SU-DHL-6 (cell line): ENCODE measurements around the gene PGM2.

Experiments used
- H2AFZ ChIP-seq: fragments of 200-600 bp; sonication (generic); 2 replicates; pipeline ENCODE4 v1.6.1; 2014; ENCODE audit warnings: low read depth, mild to moderate bottlenecking, moderate library complexity, mixed read lengths, antibody characterized with exemption, low read length; ENCODE audit not compliant: severe bottlenecking
- H3F3A ChIP-seq: fragments of 200-600 bp; shearing (Covaris generic); 2 replicates; pipeline ENCODE4 v1.6.0; 2016; ENCODE audit warnings: antibody characterized with exemption, mild to moderate bottlenecking; ENCODE audit not compliant: insufficient read depth
- H3K27ac ChIP-seq: fragments of 200-600 bp; sonication (generic); 2 replicates; pipeline ENCODE4 v1.5.1; 2016; ENCODE audit warnings: low read depth, mild to moderate bottlenecking, low read length, moderate library complexity, mixed read lengths
- H3K27me3 ChIP-seq: fragments of 200-600 bp; sonication (generic), shearing (Covaris generic); 2 replicates; pipeline ENCODE4 v1.6.0; 2014; ENCODE audit warnings: mild to moderate bottlenecking, low read length
- H3K36me3 ChIP-seq: fragments of 200-600 bp; sonication (generic); 2 replicates; pipeline ENCODE4 v1.6.1; 2014; ENCODE audit warnings: mild to moderate bottlenecking, low read length, mixed read lengths
- H3K4me2 ChIP-seq: fragments of 300-600, 200-600 bp; shearing (Covaris generic), sonication (generic); 2 replicates; pipeline ENCODE4 v1.6.0; 2014; ENCODE audit warnings: low read length, low read depth, mild to moderate bottlenecking; ENCODE audit not compliant: poor library complexity, severe bottlenecking
- H3K4me3 ChIP-seq: fragments of 200-600 bp; sonication (generic); 2 replicates; pipeline ENCODE4 v1.5.1; 2014; ENCODE audit warnings: antibody characterized with exemption, low read length, mild to moderate bottlenecking, mixed read lengths; ENCODE audit not compliant: insufficient read depth, poor library complexity, severe bottlenecking
- H3K79me2 ChIP-seq: fragments of 200-600 bp; sonication (generic); 2 replicates; pipeline ENCODE4 v1.6.1; 2014; ENCODE audit warnings: mild to moderate bottlenecking, low read length, moderate library complexity; ENCODE audit not compliant: insufficient read depth
- H3K9ac ChIP-seq: fragments of 200-600 bp; sonication (generic); 2 replicates; pipeline ENCODE4 v1.7.0; 2014; ENCODE audit warnings: mild to moderate bottlenecking, low read length
- H3K9me2 ChIP-seq: fragments of 200-600 bp; sonication (generic); replicated peaks from 2 replicates; pipeline ENCODE4 v1.6.1; 2014; ENCODE audit warnings: low read length; ENCODE audit not compliant: insufficient read depth
- H3K9me3 ChIP-seq: fragments of 200-600 bp; sonication (generic); 2 replicates; pipeline ENCODE4 v1.6.1; 2014; ENCODE audit warnings: low read length, mixed read lengths; ENCODE audit not compliant: insufficient read depth
- H4K20me1 ChIP-seq: fragments of 200-600 bp; sonication (generic); 2 replicates; pipeline ENCODE4 v1.6.1; 2014; ENCODE audit warnings: low read depth, mild to moderate bottlenecking, antibody characterized with exemption, low read length, moderate library complexity, mixed read lengths
- CTCF ChIP-seq: fragments of 200-600 bp; sonication (generic); IDR thresholded peaks from one replicate; pipeline ENCODE4 v1.5.1; 2017; ENCODE audit warnings: antibody characterized with exemption, mild to moderate bottlenecking, low read length, moderate library complexity; ENCODE audit not compliant: insufficient read depth, poor library complexity, severe bottlenecking
- EZH2phosphoT487 ChIP-seq: fragments of 200-600 bp; sonication (generic), shearing (Covaris generic); conservative IDR thresholded peaks from 2 replicates; pipeline ENCODE4 v1.6.1; 2018; ENCODE audit warnings: mild to moderate bottlenecking, antibody characterized with exemption, low read length, moderate library complexity, mixed read lengths

Gene PGM2

GRCh38 chr4:37792241-37792640, 34.2 kb upstream of the PGM2 start:
- Histone ChIP-seq H2AFZ (no peak overlapping the region), H3K9me3 (no peaks in the 10 kb centered on the region), H3K9me2 (no peaks in the 10 kb centered on the region), H3K79me2 (no peaks in the 10 kb centered on the region), H3K4me2 (no peak overlapping the region), H3K9ac (no peak overlapping the region), H3K36me3 (no peaks in the 10 kb centered on the region), H3K27ac (no peak overlapping the region), H4K20me1 (no peaks in the 10 kb centered on the region), H3K27me3 (no peaks in the 10 kb centered on the region), H3F3A (no peaks in the 10 kb centered on the region), H3K4me3 (no peak overlapping the region)
- TF ChIP-seq EZH2phosphoT487 (no peak), CTCF (no peak)

- peak; percentile 13 for TF ChIP-seq CTCF
- TF ChIP-seq EZH2phosphoT487, result no peak
- Histone ChIP-seq H2AFZ (no peak overlapping the region), H3K9me2 (no peaks in the 10 kb centered on the region), H3K27ac (no peak overlapping the region), H3K9me3 (no peaks in the 10 kb centered on the region), H3F3A (no peaks in the 10 kb centered on the region), H3K79me2 (no peaks in the 10 kb centered on the region), H3K4me2 (no peak overlapping the region), H3K36me3 (no peaks in the 10 kb centered on the region), H3K9ac (no peak overlapping the region), H3K4me3 (no peak overlapping the region), H3K27me3 (no peaks in the 10 kb centered on the region), H4K20me1 (no peaks in the 10 kb centered on the region)
Observed at GRCh38 chr4:37793562-37793961, 32.9 kb upstream of the PGM2 start.

- Histone ChIP-seq H2AFZ (no peak overlapping the region), H3K4me2 (no peak overlapping the region), H3K4me3 (no peak overlapping the region), H3K36me3 (no peaks in the 10 kb centered on the region), H3F3A (no peaks in the 10 kb centered on the region), H3K27ac (no peak overlapping the region), H3K9me2 (no peaks in the 10 kb centered on the region), H3K27me3 (no peaks in the 10 kb centered on the region), H3K9me3 (no peaks in the 10 kb centered on the region), H3K79me2 (no peaks in the 10 kb centered on the region), H4K20me1 (no peaks in the 10 kb centered on the region), H3K9ac (no peak overlapping the region)
- TF ChIP-seq CTCF (no peak), EZH2phosphoT487 (no peak)
Observed at GRCh38 chr4:37794056-37794455, 32.4 kb upstream of the PGM2 start.
